H9 (cell line): ENCODE results near the gene TMEM182. TPM values are rescaled to one million over a fixed set of nuclear protein-coding genes. Genes with fewer than 3 reads are reported as not detected.

Experiments
- DNase-seq: peaks from one replicate; pipeline ENCODE4 v3.0.0-alpha.2; 2017
- H2AFZ ChIP-seq: one replicate; pipeline ENCODE4 v1.6.1; 2013; ENCODE audit warnings: mild to moderate bottlenecking, low read length, control low read depth, moderate library complexity
- H2AK5ac ChIP-seq: 2 replicates; pipeline ENCODE4 v1.6.1; 2013; ENCODE audit warnings: low read length, control low read depth, mixed read lengths; ENCODE audit not compliant: insufficient read length
- H2BK120ac ChIP-seq: one replicate; pipeline ENCODE4 v1.6.1; 2013; ENCODE audit warnings: low read depth, mild to moderate bottlenecking, low read length, control low read depth, inconsistent platforms; ENCODE audit not compliant: poor library complexity, severe bottlenecking
- H2BK12ac ChIP-seq: 2 replicates; pipeline ENCODE4 v1.6.1; 2013; ENCODE audit warnings: low read length, control low read depth, mixed read lengths, low read depth; ENCODE audit not compliant: insufficient read length
- H2BK15ac ChIP-seq: 2 replicates; pipeline ENCODE4 v1.6.1; 2013; ENCODE audit warnings: low read depth, low read length, control low read depth
- H2BK20ac ChIP-seq: one replicate; pipeline ENCODE4 v1.6.1; 2013; ENCODE audit warnings: low read depth, mild to moderate bottlenecking, low read length, control low read depth, inconsistent platforms; ENCODE audit not compliant: poor library complexity, severe bottlenecking
- H2BK5ac ChIP-seq: 2 replicates; pipeline ENCODE4 v1.6.1; 2013; ENCODE audit warnings: low read length, control low read depth, mixed read lengths; ENCODE audit not compliant: insufficient read length
- H3K14ac ChIP-seq: 2 replicates; pipeline ENCODE4 v1.6.1; 2013; ENCODE audit warnings: low read length, control low read depth; ENCODE audit not compliant: insufficient read depth
- H3K18ac ChIP-seq: 2 replicates; pipeline ENCODE4 v1.6.1; 2013; ENCODE audit warnings: low read depth, mild to moderate bottlenecking, mixed read lengths, low read length, control low read depth; ENCODE audit not compliant: insufficient read length
- H3K23ac ChIP-seq: 2 replicates; pipeline ENCODE4 v1.6.1; 2013; ENCODE audit warnings: low read length, control low read depth, mixed read lengths, low read depth; ENCODE audit not compliant: insufficient read length
- H3K23me2 ChIP-seq: 2 replicates; pipeline ENCODE4 v1.6.1; 2013; ENCODE audit warnings: low read depth, mild to moderate bottlenecking, mixed read lengths, low read length, control low read depth; ENCODE audit not compliant: insufficient read length, poor library complexity, severe bottlenecking
- H3K27ac ChIP-seq: 2 replicates; pipeline ENCODE4 v1.5.1; 2013; ENCODE audit warnings: low read length, control low read depth, mixed read lengths, low read depth; ENCODE audit not compliant: insufficient read length
- H3K27me3 ChIP-seq: 2 replicates; pipeline ENCODE4 v1.6.1; 2013; ENCODE audit warnings: low read length, control low read depth, inconsistent platforms; ENCODE audit not compliant: insufficient read depth
- H3K4ac ChIP-seq: 2 replicates; pipeline ENCODE4 v1.6.1; 2013; ENCODE audit warnings: low read depth, mild to moderate bottlenecking, control low read depth, inconsistent platforms, low read length, moderate library complexity
- H3K4me1 ChIP-seq: 2 replicates; pipeline ENCODE4 v1.6.1; 2013; ENCODE audit warnings: low read length, control low read depth, inconsistent platforms; ENCODE audit not compliant: insufficient read depth
- H3K4me2 ChIP-seq: 2 replicates; pipeline ENCODE4 v1.6.1; 2013; ENCODE audit warnings: low read length, control low read depth, mixed read lengths; ENCODE audit not compliant: insufficient read length, insufficient read depth
- H3K56ac ChIP-seq: 2 replicates; pipeline ENCODE4 v1.6.1; 2013; ENCODE audit warnings: low read depth, mild to moderate bottlenecking, mixed read lengths, low read length, control low read depth; ENCODE audit not compliant: insufficient read length
- H3K79me1 ChIP-seq: 2 replicates; pipeline ENCODE4 v1.6.1; 2013; ENCODE audit warnings: low read depth, mild to moderate bottlenecking, moderate library complexity, low read length, control low read depth, inconsistent platforms; ENCODE audit not compliant: insufficient read depth, poor library complexity, severe bottlenecking
- H3K79me2 ChIP-seq: 2 replicates; pipeline ENCODE4 v1.6.1; 2013; ENCODE audit warnings: low read length, control low read depth, inconsistent platforms; ENCODE audit not compliant: insufficient read depth
- H3K9ac ChIP-seq: 2 replicates; pipeline ENCODE4 v1.6.1; 2013; ENCODE audit warnings: low read length, control low read depth, mixed read lengths; ENCODE audit not compliant: insufficient read length; ENCODE audit errors: extremely low read depth
- H3K9me3 ChIP-seq: one replicate; pipeline ENCODE4 v1.6.1; 2013; ENCODE audit warnings: low read depth, low read length, inconsistent platforms; ENCODE audit not compliant: control insufficient read depth
- H3T11ph ChIP-seq: one replicate; pipeline ENCODE4 v1.6.1; 2013; ENCODE audit warnings: mild to moderate bottlenecking, low read length, control low read depth, inconsistent platforms
- H4K20me1 ChIP-seq: one replicate; pipeline ENCODE4 v1.6.1; 2013; ENCODE audit not compliant: control insufficient read depth, insufficient read length, insufficient read depth
- H4K5ac ChIP-seq: 2 replicates; pipeline ENCODE4 v1.6.1; 2013; ENCODE audit warnings: low read depth, mild to moderate bottlenecking, mixed read lengths, low read length, control low read depth; ENCODE audit not compliant: insufficient read length
- H4K8ac ChIP-seq: replicated peaks from 2 replicates; pipeline ENCODE4 v1.6.1; 2013; ENCODE audit warnings: low read length, control low read depth, mixed read lengths, low read depth; ENCODE audit not compliant: insufficient read length
- H4K91ac ChIP-seq: 2 replicates; pipeline ENCODE4 v1.6.1; 2013; ENCODE audit warnings: low read depth, mild to moderate bottlenecking, moderate library complexity, mixed read lengths, low read length, control low read depth; ENCODE audit not compliant: insufficient read length
- H3K27ac Mint-ChIP-seq, 3 experiments: 2 replicates in 2 of 3; 3 replicates in 1 of 3; pipeline ENCODE4 v1.8.0; 2020 to 2021; ENCODE audit warnings: mixed read lengths in 3 of 3, mild to moderate bottlenecking in 1 of 3, moderate library complexity in 1 of 3
- H3K27me3 Mint-ChIP-seq: 2 replicates; pipeline ENCODE4 v1.8.0; 2021; ENCODE audit warnings: low read depth, mild to moderate bottlenecking, moderate library complexity, mixed read lengths
- H3K36me3 Mint-ChIP-seq, 3 experiments: 2 replicates in 2 of 3; 3 replicates in 1 of 3; pipeline ENCODE4 v1.8.0; 2020 to 2021; ENCODE audit warnings: low read depth in 3 of 3, mixed read lengths in 3 of 3; ENCODE audit not compliant: insufficient read depth in 1 of 3
- H3K4me1 Mint-ChIP-seq, 2 experiments: 2 replicates each; pipeline ENCODE4 v1.8.0; 2020; ENCODE audit warnings: mixed read lengths in 2 of 2
- H3K4me3 Mint-ChIP-seq, 2 experiments: 2 replicates in 1 of 2; 3 replicates in 1 of 2; pipeline ENCODE4 v1.8.0; 2020 to 2021; ENCODE audit warnings: mild to moderate bottlenecking in 2 of 2, mixed read lengths in 2 of 2, moderate library complexity in 1 of 2
- H3K9me3 Mint-ChIP-seq, 2 experiments: 2 replicates in 1 of 2; 3 replicates in 1 of 2; pipeline ENCODE4 v1.8.0; 2020; ENCODE audit warnings: mild to moderate bottlenecking in 2 of 2, mixed read lengths in 2 of 2, moderate library complexity in 1 of 2
- total RNA-seq: library from RNA; stranded (reverse); gene quantifications from 2 replicates; pipeline ENCODE4 v1.2.1, GENCODE V29; 2021
- TF ChIP-seq, protein P1 (sequence below): fragments of 200-600 bp; sonication (generic); conservative IDR thresholded peaks from 3 replicates; pipeline ENCODE4 v1.8.0; 2021; ENCODE audit warnings: antibody characterized with exemption, mild to moderate bottlenecking

Gene TMEM182
- total RNA-seq, 1 experiment from 2014 or later: 3.6 TPM

DNA sequence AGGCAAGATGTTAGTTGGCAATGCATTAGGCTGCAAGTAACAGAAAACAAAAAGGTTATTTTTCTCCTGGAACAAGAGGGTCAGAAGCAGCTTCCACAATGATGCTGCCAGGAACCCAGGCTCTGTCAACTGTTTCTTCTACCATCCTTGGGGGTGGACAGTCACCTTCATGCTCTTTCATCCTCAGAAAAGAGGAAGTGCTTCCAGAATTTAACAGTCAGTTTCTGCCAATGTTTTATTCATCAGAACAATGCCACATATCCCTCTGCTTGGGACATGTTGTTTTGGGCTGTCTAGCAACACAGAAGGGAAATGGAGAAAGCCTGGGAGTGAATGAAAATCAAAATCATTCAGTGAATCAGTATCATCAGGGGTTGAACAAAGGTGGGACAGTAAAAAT lies 7.1 kb downstream of the TMEM182 start:
- H3K14ac ChIP-seq: no peak overlapping the region
- no peak overlapping the region for H3K4me3 Mint-ChIP-seq
- H3K4ac ChIP-seq: no peak overlapping the region
- no peak overlapping the region for H2BK120ac ChIP-seq
- no peak overlapping the region for H3K27ac ChIP-seq
- no peaks in the 10 kb centered on the region for H3K27me3 Mint-ChIP-seq
- TF ChIP-seq, protein P1, sequence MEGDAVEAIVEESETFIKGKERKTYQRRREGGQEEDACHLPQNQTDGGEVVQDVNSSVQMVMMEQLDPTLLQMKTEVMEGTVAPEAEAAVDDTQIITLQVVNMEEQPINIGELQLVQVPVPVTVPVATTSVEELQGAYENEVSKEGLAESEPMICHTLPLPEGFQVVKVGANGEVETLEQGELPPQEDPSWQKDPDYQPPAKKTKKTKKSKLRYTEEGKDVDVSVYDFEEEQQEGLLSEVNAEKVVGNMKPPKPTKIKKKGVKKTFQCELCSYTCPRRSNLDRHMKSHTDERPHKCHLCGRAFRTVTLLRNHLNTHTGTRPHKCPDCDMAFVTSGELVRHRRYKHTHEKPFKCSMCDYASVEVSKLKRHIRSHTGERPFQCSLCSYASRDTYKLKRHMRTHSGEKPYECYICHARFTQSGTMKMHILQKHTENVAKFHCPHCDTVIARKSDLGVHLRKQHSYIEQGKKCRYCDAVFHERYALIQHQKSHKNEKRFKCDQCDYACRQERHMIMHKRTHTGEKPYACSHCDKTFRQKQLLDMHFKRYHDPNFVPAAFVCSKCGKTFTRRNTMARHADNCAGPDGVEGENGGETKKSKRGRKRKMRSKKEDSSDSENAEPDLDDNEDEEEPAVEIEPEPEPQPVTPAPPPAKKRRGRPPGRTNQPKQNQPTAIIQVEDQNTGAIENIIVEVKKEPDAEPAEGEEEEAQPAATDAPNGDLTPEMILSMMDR: no peak
- no peaks in the 10 kb centered on the region for H3K27me3 ChIP-seq
- no peak overlapping the region for H3K56ac ChIP-seq
- H3K23ac ChIP-seq: no peak overlapping the region
- no peak overlapping the region for H4K5ac ChIP-seq
- H3K4me2 ChIP-seq: no peak overlapping the region
- no peak overlapping the region for H4K91ac ChIP-seq
- H2BK20ac ChIP-seq: no peak overlapping the region
- H3K9ac ChIP-seq: no peak overlapping the region
- H4K8ac ChIP-seq: no peak overlapping the region
- no peak overlapping the region for H3K18ac ChIP-seq
- H3K27ac Mint-ChIP-seq: no peak overlapping the region
- H2AFZ ChIP-seq: no peak overlapping the region
- H3K79me1 ChIP-seq: no peaks in the 10 kb centered on the region
- no peaks in the 10 kb centered on the region for H3K9me3 Mint-ChIP-seq
- peaks cover 0 to 4% of the 10 kb centered on the region in 2 experiments; a peak in 1 of 4 replicates for H3K4me1 Mint-ChIP-seq
- no peak overlapping the region for H3T11ph ChIP-seq
- no peaks in the 10 kb centered on the region for H3K79me2 ChIP-seq
- no peak overlapping the region for H2BK12ac ChIP-seq
- no peaks in the 10 kb centered on the region for H3K9me3 ChIP-seq
- H3K23me2 ChIP-seq: no peaks in the 10 kb centered on the region
- no peak overlapping the region for H2BK5ac ChIP-seq
- H2AK5ac ChIP-seq: no peak overlapping the region
- H2BK15ac ChIP-seq: no peak overlapping the region
- DNase-seq: no peak
- no peaks in the 10 kb centered on the region for H4K20me1 ChIP-seq
- peaks cover 0 to 10% (median 9%) of the 10 kb centered on the region in 3 experiments; a peak in 3 of 7 replicates for H3K36me3 Mint-ChIP-seq
- no peaks in the 10 kb centered on the region for H3K4me1 ChIP-seq
